ENCODE data around the gene VWA8.

The VWA8 gene

GRCh38 chr13:41985788-41986508 lies 25.0 kb upstream of the VWA8 start (continued):
- TF ChIP-seq BCL11B (tag by site-specific recombination; IDR thresholded peaks at IDR 0.05; ENCODE audit: low read depth) = no peak
- no peak for TF ChIP-seq ZSCAN16 (tag by site-specific recombination; IDR thresholded peaks at IDR 0.05)
- TF ChIP-seq ZBTB10 (tag by site-specific recombination; IDR thresholded peaks at IDR 0.05) = no peak

GRCh38 chr13:41981951-41982715 lies 21.2 kb upstream of the VWA8 start:
- ChIA-PET CTCF (interaction anchor here (0.5 to 0.6 kb wide), 2 partner anchors 11 to 29 kb away, joined by 3 read pairs; no protein-coding TSS in a partner anchor), POLR2A (no interaction called here)
- TF ChIP-seq ZNF335 (tag by site-specific recombination; conservative IDR thresholded peaks at IDR 0.05) (no peak), ZNF292 (tag by site-specific recombination; IDR thresholded peaks at IDR 0.05; ENCODE audit: borderline replicate concordance, low read depth) (no peak), ZNF416 (tag by site-specific recombination; IDR thresholded peaks at IDR 0.05) (no peak), SP7 (tag by site-specific recombination; IDR thresholded peaks at IDR 0.05) (no peak), KLF9 (tag by site-specific recombination; IDR thresholded peaks at IDR 0.05; ENCODE audit: low read depth) (no peak), ZSCAN4 (tag by site-specific recombination; IDR thresholded peaks at IDR 0.05) (no peak)
- Histone ChIP-seq H3K4me3 (ENCODE audit: low read depth, low read length) (no peak overlapping the region), H3K4me1 (ENCODE audit: control insufficient read depth, insufficient read depth, low read length) (no peaks in the 10 kb centered on the region), H3K9me3 (ENCODE audit: control insufficient read depth, insufficient read depth, low read depth, low read length) (no peaks in the 10 kb centered on the region), H3K36me3 (ENCODE audit: control insufficient read depth in 2 of 2, insufficient read depth in 1 of 2, low read length in 2 of 2) (no peaks in the 10 kb centered on the region), H3K27ac (ENCODE audit: extremely low read depth, low read depth, low read length) (no peak overlapping the region)

GRCh38 chr13:41978007-41978406 lies 17.1 kb upstream of the VWA8 start:
- Histone ChIP-seq H3K4me1 (ENCODE audit: control insufficient read depth, insufficient read depth, low read length) (no peaks in the 10 kb centered on the region), H3K27ac (ENCODE audit: extremely low read depth, low read depth, low read length) (no peak overlapping the region), H3K36me3 (ENCODE audit: control insufficient read depth in 2 of 2, insufficient read depth in 1 of 2, low read length in 2 of 2) (no peaks in the 10 kb centered on the region), H3K9me3 (ENCODE audit: control insufficient read depth, insufficient read depth, low read depth, low read length) (no peaks in the 10 kb centered on the region), H3K4me3 (ENCODE audit: low read depth, low read length) (no peak overlapping the region)
- ChIA-PET CTCF (no interaction called here), POLR2A (no interaction called here)
- TF ChIP-seq ZNF354C (tag by site-specific recombination; IDR thresholded peaks at IDR 0.05; ENCODE audit: borderline replicate concordance, low read depth) (no peak), ZNF530 (tag by site-specific recombination; IDR thresholded peaks at IDR 0.05; ENCODE audit: low read depth) (no peak), ZNF391 (tag by site-specific recombination; IDR thresholded peaks at IDR 0.05; ENCODE audit: borderline replicate concordance, low read depth) (no peak), ZNF791 (tag by site-specific recombination; IDR thresholded peaks at IDR 0.05) (no peak), YY2 (tag by site-specific recombination; IDR thresholded peaks at IDR 0.05) (no peak), ZNF26 (tag by site-specific recombination; IDR thresholded peaks at IDR 0.05) (no peak), ZNF561 (tag by site-specific recombination; IDR thresholded peaks at IDR 0.05; ENCODE audit: borderline replicate concordance) (no peak), ZNF280D (tag by site-specific recombination; IDR thresholded peaks at IDR 0.05) (no peak), ZNF558 (tag by site-specific recombination; IDR thresholded peaks at IDR 0.05) (no peak), ZEB2 (tag by site-specific recombination; IDR thresholded peaks at IDR 0.05) (no peak), GLI4 (tag by site-specific recombination; IDR thresholded peaks at IDR 0.05) (no peak), ZNF350 (tag by site-specific recombination; IDR thresholded peaks at IDR 0.05) (no peak), BCL6B (tag by site-specific recombination; IDR thresholded peaks at IDR 0.05) (no peak)
